Measurements from ENCODE around the gene ACSL4. TPM values are rescaled to one million over a fixed set of nuclear protein-coding genes. Genes with fewer than 3 reads are reported as not detected.

The ACSL4 gene
- total RNA-seq, 4 donors from 2014 or later = 38.4 to 62.9 (median 46.9) TPM

- H3K4me1 ChIP-seq = no peaks in the 10 kb centered on the region
- no peak overlapping the region for H3K27ac ChIP-seq
- H3K4me3 ChIP-seq (replicated peaks in 1 of 3) = no peak overlapping the region
- H3K27me3 ChIP-seq = no peaks in the 10 kb centered on the region
- 28 to 40% methylated on average over 5 of the region's 5 CpGs for WGBS, 2 donors
- intact Hi-C loops (cut with DNase I) = no loop called here
- TF ChIP-seq POLR2A (IDR thresholded peaks at IDR 0.05) = no peak
- no peak for TF ChIP-seq CTCF (IDR thresholded peaks at IDR 0.05)
- no peaks in the 10 kb centered on the region for H3K9me3 ChIP-seq
- no peaks in the 10 kb centered on the region for H3K36me3 ChIP-seq
- no peak for DNase-seq
These were observed 27.3 kb upstream of the ACSL4 start for GRCh38 chrX:109760209-109760921.

DNA sequence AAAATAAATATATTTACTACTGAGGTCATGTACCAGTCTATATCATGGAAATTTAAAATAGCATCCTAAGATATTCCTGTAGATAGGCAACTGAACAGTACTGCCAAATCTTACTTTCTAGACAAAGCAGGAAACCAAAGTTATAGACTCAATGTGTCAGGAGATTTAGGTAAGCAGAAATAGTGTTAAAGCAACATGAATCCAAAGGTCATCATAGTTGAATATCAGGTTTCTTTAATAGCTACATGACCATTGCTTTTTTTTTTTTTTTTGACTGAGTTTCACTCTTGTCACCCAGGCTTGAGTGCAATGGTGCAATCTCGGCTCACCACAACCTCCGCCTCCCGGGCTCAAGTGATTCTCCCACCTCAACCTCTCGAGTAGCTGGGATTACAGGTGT, 20.2 kb upstream of the ACSL4 start:
- Histone ChIP-seq H3K9me3 (no peaks in the 10 kb centered on the region), H3K4me3 (replicated peaks in 1 of 3) (no peak overlapping the region), H3K27me3 (no peaks in the 10 kb centered on the region), H3K36me3 (no peaks in the 10 kb centered on the region), H3K27ac (no peak overlapping the region), H3K4me1 (no peaks in the 10 kb centered on the region)
- 97 to 100% methylated on average over 4 of the region's 4 CpGs for WGBS, 2 donors
- intact Hi-C loops (cut with DNase I) = no loop called here
- TF ChIP-seq POLR2A (IDR thresholded peaks at IDR 0.05) (no peak), CTCF (IDR thresholded peaks at IDR 0.05) (no peak)
- DNase-seq = no peak

DNA sequence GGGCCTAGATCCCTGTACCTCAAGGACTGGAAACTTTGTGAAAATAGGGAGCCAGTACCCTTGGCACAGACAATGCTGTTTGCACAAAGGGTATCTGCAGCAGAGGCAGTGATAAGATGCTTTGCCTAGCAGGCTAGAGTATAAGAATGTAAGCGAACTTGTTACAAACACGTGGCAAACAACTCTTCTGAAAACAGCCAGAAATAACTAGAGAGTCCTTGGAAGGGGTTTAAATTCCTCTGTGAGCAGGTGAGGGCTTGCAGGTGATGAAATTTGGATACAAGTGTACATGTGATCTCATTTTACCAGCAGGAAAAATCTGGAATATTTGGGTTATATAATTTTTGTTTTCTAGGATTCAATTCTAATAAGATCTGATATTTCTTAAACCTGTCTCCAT, 18.6 kb upstream of the ACSL4 start:
- Histone ChIP-seq H3K4me3 (replicated peaks in 1 of 3) (no peak overlapping the region), H3K27ac (peak overlapping the region in 1 of 3 donors; percentile 32), H3K9me3 (no peaks in the 10 kb centered on the region), H3K27me3 (no peaks in the 10 kb centered on the region), H3K4me1 (no peaks in the 10 kb centered on the region), H3K36me3 (no peaks in the 10 kb centered on the region)
- no peak for TF ChIP-seq POLR2A (IDR thresholded peaks at IDR 0.05)
- TF ChIP-seq CTCF (IDR thresholded peaks at IDR 0.05) = no peak
- intact Hi-C loops (cut with DNase I) = no loop called here
- no peak for DNase-seq
- WGBS, 2 donors = 33 to 36% methylated on average over 2 of the region's 2 CpGs

DNA sequence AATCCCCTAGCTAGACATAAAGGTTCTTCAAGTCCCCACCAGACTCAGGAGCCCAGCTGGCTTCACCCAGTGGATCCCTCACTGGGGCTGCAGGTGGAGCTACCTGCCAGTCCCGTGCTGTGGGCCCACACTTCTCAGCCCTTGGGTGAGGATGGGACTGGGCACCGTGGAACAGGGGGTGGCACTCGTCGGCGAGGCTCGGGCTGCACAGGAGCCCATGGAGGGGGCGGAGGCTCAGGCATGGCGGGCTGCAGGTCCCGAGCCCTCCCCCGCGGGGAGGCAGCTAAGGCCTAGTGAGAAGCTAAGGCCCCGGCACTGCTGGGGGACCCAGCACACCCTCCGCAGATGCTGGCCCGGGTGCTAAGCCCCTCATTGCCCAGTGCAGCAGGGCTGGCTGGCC, 16.1 kb upstream of the ACSL4 start:
- H3K27ac ChIP-seq = no peak overlapping the region
- intact Hi-C loops (cut with DNase I) = no loop called here
- H3K27me3 ChIP-seq = no peaks in the 10 kb centered on the region
- no peak for TF ChIP-seq POLR2A (IDR thresholded peaks at IDR 0.05)
- no peak for TF ChIP-seq CTCF (IDR thresholded peaks at IDR 0.05)
- H3K4me1 ChIP-seq = no peaks in the 10 kb centered on the region
- H3K4me3 ChIP-seq (replicated peaks in 1 of 3) = no peak overlapping the region
- 94% methylated on average over 8 of the region's 14 CpGs; no CpG with 5 or more reads in 1 of the 2 donors for WGBS, 2 donors
- DNase-seq = no peak
- no peaks in the 10 kb centered on the region for H3K36me3 ChIP-seq
- no peaks in the 10 kb centered on the region for H3K9me3 ChIP-seq

GRCh38 chrX:109747681-109748080, 14.6 kb upstream of the ACSL4 start:
- TF ChIP-seq POLR2A (IDR thresholded peaks at IDR 0.05) (no peak), CTCF (IDR thresholded peaks at IDR 0.05) (no peak)
- intact Hi-C loops (cut with DNase I) = no loop called here
- Histone ChIP-seq H3K27me3 (no peaks in the 10 kb centered on the region), H3K4me3 (replicated peaks in 1 of 3) (no peak overlapping the region), H3K36me3 (no peaks in the 10 kb centered on the region), H3K4me1 (no peaks in the 10 kb centered on the region), H3K27ac (no peak overlapping the region), H3K9me3 (no peaks in the 10 kb centered on the region)
- WGBS, 2 donors = 94 to 95% methylated on average over 8 to 9 of the region's 9 CpGs
- no peak for DNase-seq
